IPS-NIHi7 (cell line): Measurements from ENCODE around the gene OGT.
"Not testable (repeated sequence)": the region's sequence is repeated elsewhere in the genome, so short reads cannot be mapped to it uniquely, and the experiment has no call there.

Experiments
- DNase-seq: peaks from one replicate; pipeline ENCODE4 v3.0.0; 2012; ENCODE audit warnings: mixed read lengths; ENCODE audit errors: extremely low spot score

Gene OGT

DNA sequence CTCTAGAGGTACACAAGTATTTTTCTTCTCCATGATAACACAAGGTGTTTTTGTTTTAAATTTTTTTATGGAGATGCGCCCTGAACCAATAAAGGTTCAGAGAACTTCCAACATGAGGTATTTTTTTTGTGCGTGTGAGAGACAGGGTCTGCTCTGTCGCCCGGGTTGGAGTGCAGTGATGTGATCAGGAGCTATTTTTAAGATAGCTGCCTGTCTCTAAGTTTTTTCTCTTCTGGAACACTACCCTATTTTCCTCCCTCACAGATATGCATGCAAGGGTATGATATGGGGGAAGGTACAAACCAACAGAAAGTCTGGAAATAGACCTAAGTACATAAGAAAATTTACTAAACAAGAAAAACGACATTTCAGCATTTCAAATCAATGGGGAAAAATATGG, 48.3 kb downstream of the OGT start:
- DNase-seq = no peak

DNA sequence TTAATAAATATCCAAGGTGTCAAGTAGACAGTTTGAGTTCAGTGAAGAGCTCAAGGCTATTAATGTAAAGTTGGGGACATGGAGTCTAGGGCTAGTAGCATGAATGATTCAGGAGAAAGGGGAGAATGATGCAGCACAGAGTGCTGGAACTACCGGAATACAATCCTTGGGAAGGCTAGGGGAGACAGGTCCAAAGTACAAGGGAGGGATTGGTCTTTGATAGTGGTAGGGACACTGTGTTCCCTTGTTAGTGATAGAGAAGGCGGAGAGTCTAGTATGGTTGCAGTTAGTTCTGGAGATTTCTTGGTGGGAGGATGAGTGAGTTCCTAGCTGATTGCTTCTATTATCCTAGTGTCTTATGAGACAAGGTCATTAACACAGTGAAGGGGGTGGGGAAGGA, 54.0 kb downstream of the OGT start:
- no peak for DNase-seq

DNA sequence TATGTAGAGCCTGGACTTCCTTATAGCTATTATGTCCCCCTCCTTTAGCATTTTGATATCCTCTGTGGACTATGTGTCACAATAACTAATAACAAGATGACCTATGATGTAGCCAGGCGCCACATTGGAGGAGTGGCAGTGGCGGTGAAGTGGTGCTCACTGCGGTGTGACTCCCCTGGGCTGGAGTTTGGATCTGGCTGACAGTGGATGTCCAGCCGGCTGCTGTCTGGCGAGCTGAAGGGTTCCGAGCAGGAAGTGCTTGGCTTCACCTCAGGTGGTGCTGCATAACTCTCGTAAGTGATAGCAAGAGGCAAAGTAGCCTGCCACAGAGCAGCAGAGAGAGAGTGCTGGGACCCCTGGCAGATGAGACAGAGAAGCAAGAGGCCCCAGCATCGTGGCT, 60.3 kb downstream of the OGT start:
- DNase-seq = not testable (repeated sequence)

DNA sequence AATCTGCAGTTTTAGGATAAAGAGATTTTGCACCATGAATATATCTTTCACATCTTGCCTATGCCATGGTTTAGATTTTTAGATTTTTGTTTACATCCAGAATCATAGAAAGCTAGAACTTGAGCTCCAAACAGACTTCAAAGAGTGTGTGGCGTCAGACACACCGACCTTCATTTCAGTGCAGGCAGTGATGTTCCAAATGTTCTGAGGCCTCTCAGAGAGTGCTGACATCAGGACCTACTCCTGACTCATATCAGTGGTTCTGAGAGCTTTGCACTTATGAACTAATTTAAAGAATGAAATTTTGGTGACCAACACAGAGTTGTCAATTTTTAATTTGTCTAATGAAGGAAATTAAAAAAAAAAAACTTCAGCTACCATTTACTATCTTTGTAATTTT, 67.1 kb downstream of the OGT start:
- DNase-seq = no peak

GRCh38 chrX:71603618-71604017, 70.7 kb downstream of the OGT start:
- no peak for DNase-seq

DNA sequence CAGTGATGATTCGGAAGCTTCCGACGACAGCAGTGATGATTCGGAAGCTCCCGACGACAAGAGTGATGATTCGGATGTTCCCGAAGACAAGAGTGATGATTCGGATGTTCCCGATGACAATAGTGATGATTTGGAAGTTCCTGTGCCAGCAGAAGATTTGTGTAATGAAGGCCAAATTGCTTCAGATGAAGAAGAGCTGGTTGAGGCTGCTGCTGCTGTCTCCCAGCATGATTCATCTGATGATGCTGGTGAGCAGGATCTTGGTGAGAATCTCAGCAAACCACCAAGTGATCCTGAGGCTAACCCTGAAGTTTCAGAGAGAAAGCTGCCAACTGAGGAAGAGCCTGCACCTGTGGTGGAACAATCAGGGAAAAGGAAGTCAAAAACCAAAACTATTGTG, 71.2 kb downstream of the OGT start:
- DNase-seq = no peak

DNA sequence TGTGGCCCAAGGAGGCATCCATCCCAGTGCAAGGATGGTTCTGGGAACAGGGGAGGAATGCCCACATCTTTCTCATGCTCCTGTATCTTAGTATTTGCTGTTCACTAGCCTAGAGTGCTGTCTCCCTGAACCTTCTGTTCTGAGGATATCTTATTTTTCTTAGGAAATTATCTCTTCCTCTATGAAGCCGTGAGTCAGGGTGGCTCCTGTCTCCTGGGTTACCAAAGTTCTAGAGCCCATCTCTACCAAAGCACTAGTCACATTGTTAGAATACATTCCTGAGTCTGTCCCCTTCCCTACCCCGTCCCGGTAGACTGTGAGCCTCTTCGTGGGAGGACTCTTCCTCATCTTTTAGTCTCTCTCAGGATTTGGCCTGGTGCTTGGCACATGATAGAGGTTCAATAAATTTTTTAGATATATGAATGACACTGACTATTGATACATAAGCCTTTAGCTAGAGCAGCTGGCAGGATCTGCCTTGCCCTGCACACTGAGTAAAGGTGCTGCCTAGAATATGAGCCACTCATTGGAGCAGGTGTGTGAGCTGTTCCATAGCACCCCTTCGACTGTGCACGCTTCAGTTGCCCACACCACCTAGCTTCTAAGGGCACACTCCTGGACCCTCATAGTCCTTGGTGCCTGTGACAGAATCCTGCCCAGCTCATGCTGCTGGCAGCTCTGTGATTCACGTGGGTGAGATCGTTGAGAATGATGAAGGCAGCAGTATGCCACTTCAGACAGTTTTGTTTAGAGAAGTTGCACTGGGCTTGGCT, 72.1 kb downstream of the OGT start:
- no peak for DNase-seq

DNA sequence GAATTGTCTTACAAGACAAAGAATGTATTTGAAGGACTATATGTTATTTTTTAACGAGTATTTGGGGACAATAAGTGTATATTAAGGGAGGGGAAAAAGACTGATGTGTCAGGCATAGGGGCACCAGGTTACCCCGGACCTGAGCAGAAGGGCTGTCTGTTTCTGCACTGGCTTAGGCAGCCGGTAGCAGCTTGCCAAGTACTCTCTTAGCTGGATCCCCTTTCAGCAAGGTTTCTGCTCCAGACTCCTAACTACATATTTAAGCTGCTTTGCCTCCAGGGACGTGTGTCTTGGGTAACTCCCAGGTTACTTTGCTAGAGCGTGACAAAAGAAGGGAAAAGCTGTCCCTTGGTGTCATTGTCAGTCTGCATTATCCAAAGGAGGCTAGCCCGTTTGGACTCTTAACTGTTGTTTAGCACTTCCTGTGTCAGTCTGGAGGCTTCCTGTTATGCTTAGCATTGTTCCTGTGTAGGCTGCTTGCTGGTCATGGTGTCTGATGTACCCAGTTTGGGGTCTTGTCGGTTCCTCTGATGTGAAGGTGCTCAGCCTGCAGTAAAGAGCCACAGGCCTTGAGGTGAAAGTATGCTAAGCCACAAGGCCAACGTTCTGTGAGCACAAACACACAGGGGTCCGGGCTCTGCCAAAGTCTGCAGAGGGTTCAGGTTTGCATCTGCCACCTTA, 73.8 kb downstream of the OGT start:
- no peak for DNase-seq

DNA sequence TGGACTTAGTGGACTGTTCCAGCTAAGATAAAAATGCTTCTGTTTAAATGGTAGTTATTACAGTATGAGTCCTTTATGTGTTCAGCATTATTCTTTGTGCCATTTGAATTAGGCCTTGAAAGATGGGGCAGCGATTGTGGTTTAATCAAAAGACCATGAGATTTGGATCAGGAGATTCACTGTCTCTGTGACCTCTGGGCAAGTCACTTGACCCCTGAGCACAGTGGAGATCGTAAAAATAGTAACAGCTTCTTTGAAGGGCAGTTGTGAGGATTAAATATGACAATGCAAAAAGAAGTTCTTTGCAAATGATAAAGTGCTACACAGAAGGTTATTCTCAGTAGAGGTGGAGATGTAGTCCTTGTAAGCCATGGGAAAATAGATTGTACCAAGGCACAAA, 74.6 kb downstream of the OGT start:
- no peak for DNase-seq

- no peak for DNase-seq
Measured at GRCh38 chrX:71609095-71609750, 76.3 kb downstream of the OGT start.

- not testable (repeated sequence) for DNase-seq
Measured at GRCh38 chrX:71611736-71612135, 78.8 kb downstream of the OGT start.

DNA sequence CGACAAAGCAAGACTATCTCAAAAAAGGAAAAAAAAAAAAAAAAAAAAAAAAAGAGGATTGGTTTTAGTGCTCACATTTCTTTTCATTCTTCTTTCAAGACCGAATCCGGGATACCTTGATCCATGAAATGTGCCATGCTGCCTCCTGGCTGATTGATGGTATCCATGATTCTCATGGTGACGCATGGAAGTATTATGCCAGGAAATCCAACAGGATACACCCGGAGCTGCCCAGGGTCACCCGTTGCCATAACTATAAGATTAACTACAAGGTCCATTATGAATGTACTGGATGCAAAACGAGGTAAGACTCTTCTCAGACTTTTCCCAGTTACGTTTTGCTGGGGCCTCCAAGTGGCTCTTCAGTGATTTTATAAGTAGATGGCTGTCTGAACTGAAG, 79.4 kb downstream of the OGT start:
- no peak for DNase-seq

DNA sequence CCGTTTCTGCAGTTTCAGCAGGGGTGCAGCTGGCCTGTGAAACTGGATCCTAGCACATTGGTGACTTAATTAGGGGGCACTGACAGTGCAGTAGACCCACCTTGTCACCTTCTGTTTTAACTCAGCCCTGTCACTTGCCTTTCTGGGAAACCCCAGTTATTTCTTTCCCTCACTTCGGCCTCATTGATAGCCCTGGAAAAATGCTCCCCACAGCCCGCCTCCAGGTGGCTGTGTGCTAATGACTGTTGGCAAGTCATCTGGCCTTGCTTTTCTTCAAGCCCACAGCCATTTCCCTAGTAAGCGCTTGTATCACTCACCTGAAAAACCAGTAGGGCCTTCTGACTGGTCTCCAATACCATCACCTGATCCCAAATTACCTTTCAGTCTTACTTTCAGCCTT, 82.2 kb downstream of the OGT start:
- DNase-seq = no peak

DNA sequence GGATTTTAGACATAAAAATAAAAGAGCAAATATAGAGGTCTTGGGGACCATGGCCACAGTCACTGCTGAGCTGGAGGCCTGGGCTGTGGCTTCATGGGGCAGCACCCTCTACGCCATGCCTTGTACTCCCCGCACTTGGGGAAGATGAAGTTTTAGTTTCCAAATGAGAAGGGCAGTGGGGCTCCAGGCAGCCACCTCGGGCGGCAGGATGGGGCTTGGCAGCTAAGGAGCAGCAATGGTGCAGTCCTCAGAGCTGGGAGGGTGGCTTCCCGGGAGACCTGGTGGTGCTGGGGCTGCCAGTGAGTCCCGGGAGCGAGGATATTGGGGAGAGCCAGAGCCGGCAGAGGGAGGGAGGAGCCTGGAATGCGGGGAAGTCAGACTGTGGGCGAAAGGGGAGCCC, 83.0 kb downstream of the OGT start:
- DNase-seq = no peak

DNA sequence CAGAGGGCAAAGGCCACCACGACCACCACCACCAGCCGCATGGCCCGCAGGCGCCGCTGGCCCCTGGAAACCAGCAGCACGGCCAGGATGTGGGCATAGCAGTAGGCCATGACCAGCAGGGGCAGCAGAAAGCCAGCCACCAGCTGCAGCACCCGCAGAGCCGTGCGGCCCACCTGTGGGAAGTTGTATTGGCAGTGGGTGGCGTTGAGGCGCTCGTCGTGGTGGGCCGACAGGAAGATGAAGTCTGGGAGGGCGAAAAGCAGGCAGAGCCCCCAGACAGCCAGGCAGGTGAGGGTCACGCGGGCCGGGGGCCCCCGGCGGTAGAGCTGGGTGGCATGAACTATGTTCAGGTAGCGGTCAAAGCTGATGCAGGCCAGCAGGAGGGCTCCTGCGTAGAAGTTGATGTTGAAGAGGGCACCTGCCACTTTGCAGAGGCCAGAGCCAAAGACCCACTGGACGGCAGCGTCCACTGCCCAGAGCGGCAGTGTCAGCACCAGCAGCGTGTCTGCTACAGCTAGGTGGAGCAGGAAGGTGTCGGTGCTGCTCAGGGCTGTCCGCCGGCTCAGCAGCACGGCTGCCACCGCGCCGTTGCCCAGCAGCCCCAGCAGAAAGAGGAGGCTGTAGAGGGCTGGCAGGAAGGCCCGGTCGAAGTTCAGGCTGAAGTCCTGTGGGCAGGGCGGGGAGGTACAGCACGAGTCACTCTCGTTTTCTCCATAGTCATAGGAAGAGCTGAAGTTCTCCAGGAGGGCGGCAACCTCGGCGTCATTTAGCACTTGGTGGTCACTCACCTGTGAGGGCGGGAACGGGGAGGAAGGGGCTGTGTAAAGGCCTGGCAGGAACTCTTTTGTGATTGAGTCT, 84.0 kb downstream of the OGT start:
- no peak for DNase-seq

GRCh38 chrX:71617742-71618141, 84.8 kb downstream of the OGT start:
- no peak for DNase-seq

DNA sequence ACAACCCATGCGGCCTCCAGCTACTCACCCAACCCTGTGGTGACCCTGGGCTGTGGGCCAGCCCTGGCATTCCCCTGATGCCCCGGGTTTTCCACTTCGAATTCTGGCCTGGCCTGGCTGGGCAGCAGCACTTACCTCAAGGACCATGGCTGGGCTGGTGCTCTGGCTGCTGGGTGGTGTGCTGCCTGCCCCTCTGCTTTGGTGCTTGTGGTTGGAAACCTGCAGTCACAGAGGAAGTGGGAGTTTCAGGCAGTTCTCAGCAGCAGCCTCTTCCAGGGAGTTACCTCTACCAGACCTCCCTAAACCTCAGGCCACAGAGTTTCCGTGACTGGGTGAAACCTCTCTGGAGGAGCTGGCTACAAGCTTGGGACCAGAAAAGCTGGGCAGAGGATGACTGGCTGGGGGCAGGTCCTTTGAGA, 85.4 kb downstream of the OGT start, which contains the start of gene CXCR3:
Gene CXCR3, minus strand, starts transcription at position 209 of the 419 bp plus-strand sequence. Its CDS starts 62 bp downstream, at position 147.
- no peak for DNase-seq

DNA sequence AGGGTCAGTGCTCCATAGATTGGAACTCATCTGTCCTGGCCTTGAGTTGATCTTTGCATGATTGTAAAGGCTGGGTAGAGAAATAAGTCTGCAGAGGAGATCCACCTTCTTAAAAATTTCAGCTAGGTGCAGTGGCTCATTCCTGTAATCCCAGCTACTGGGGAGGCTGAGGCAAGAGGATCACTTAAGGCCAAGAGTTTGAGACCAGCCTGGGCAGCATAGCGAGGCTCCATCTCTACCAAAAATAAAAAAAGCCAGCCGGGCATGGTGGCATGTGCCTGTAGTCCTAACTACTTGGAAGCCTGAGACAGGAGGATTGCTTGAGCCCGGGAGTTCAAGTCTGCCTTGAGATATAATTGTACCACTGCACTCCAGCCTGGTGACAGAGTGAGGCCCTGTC, 85.9 kb downstream of the OGT start:
- DNase-seq = no peak

- no peak for DNase-seq
Measured at GRCh38 chrX:71619193-71619592, 86.3 kb downstream of the OGT start.

DNA sequence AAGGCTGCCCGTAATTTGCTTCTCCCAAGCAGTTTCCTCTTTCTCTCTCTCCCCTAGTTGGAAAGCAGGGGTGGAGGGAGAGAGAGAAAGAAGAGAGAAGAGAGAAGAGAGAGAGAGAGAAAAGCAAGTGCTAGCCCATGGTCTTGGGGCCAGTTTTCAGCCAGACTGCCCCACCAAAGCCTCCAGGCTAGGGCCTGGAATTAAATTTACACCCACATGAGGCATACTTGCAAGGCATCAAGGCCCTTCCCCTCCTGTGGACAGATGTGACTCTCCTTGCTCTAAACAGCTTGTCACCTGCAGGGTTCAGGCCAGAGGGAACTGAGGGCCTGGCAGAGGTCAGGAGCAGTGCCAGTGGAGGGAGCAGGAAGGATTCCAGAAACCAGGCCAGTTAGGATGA, 87.1 kb downstream of the OGT start:
- no peak for DNase-seq

DNA sequence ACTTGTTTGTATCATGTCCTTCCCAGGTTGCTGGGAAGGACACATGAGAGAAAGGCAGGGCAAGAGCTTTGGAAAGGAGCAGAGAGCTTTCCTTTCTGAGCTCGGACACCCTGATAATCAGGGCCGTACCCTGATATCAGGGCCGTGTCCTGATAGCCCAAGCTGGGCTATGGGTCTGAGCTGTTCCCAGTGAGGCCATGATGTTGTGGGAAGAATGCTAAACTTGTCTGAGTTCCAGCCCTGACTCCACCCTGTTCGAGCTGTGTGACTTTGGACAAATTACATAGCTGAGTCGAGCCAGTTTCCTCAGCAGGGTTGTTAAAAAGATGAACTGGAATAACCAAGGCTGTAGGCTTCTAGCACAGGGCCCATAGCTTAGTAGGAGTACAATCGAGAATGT, 88.7 kb downstream of the OGT start:
- DNase-seq = no peak

GRCh38 chrX:71622032-71622575, 89.2 kb downstream of the OGT start:
- DNase-seq = no peak
